HepG2 (cell line): ENCODE measurements around the gene EVI5. TPM values are rescaled to one million over a fixed set of nuclear protein-coding genes. Genes with fewer than 3 reads are reported as not detected.

Source experiments
- ATAC-seq: fragments of 200-7000 bp; cut with Tn5 transposase; 3 replicates; pipeline ENCODE4 v1.9.1; 2020; ENCODE audit warnings: mild to moderate bottlenecking, moderate library complexity
- BruUV-seq: library from RNA; stranded (reverse); fragments of 400-500 nt; replicated peaks from 2 replicates; lab custom pipeline; 2021; lab: Mats Ljungman, UMichigan
- CTCF ChIA-PET: fragments of 300-600 bp; formaldehyde crosslinking; extraction: SDS; loops from one replicate; lab custom pipeline; 2021; ENCODE audit warnings: low total read pairs, inconsistent platforms, low intra/inter-chr PET ratio; lab: Yijun Ruan, JAX
- POLR2A ChIA-PET: fragments of 350-600 bp; sonication (Branson Sonifier 250); formaldehyde crosslinking; loops from one replicate; lab custom pipeline; 2020; ENCODE audit warnings: antibody characterized with exemption, inconsistent platforms; lab: Yijun Ruan, JAX
- DNase-seq: peaks from one replicate; pipeline ENCODE4 v3.0.0-alpha.2; 2015; ENCODE audit warnings: low spot score
- FAIRE-seq: peaks from 3 replicates; lab custom pipeline; 2011; peaks lifted over from hg19 to GRCh38; lab: Jason Lieb, UNC
- H2AFZ ChIP-seq: one replicate; pipeline ENCODE4 v1.6.1; 2011; ENCODE audit warnings: low read length, inconsistent platforms
- H3K27ac ChIP-seq: fragments of 300-600 bp; 3 replicates; pipeline ENCODE4 v1.8.0; 2011; ENCODE audit warnings: mixed run types, mild to moderate bottlenecking, mixed read lengths, low read length, inconsistent platforms; ENCODE audit not compliant: insufficient read depth; ENCODE audit errors: extremely low read length
- H3K27me3 ChIP-seq, 2 experiments: fragments of 200-600 bp in 1 of 2; 2 replicates in 1 of 2; 3 replicates in 1 of 2; pipeline versions ENCODE4 v1.6.0 to v1.8.0; 2011; ENCODE audit warnings: low read length in 2 of 2, mild to moderate bottlenecking in 2 of 2, moderate library complexity in 2 of 2, inconsistent platforms in 1 of 2; ENCODE audit not compliant: insufficient read depth in 2 of 2, control insufficient read depth in 1 of 2
- H3K36me3 ChIP-seq, 2 experiments: fragments of 200-600 bp in 1 of 2; replicated peaks in 1 of 2; 2 replicates in 1 of 2; 3 replicates in 1 of 2; pipeline versions ENCODE4 v1.5.1 to v1.8.0; 2011; ENCODE audit warnings: low read length in 2 of 2, inconsistent platforms in 1 of 2; ENCODE audit not compliant: insufficient read depth in 2 of 2, control insufficient read depth in 1 of 2
- H3K4me1 ChIP-seq: 2 replicates; pipeline ENCODE4 v1.5.1; 2012; ENCODE audit warnings: low read length, inconsistent platforms; ENCODE audit not compliant: insufficient read depth
- H3K4me2 ChIP-seq: 2 replicates; pipeline ENCODE4 v1.6.0; 2011; ENCODE audit warnings: low read depth, low read length, inconsistent platforms
- H3K4me3 ChIP-seq, 3 experiments: fragments of 200-600 bp in 1 of 3; sonication (generic), shearing (Covaris generic) in 1 of 3; replicated peaks in 1 of 3; 2 replicates each; pipeline ENCODE4 v1.5.1; 2011 to 2016; ENCODE audit warnings: low read length in 3 of 3, inconsistent platforms in 2 of 3, low read depth in 2 of 3, mild to moderate bottlenecking in 2 of 3, control low read depth in 1 of 3, mixed read lengths in 1 of 3; ENCODE audit not compliant: insufficient read depth in 1 of 3
- H3K79me2 ChIP-seq: one replicate; pipeline ENCODE4 v1.6.1; 2011; ENCODE audit warnings: low read length, inconsistent platforms; ENCODE audit not compliant: insufficient read depth
- H3K9ac ChIP-seq: 2 replicates; pipeline ENCODE4 v1.6.0; 2011; ENCODE audit warnings: mild to moderate bottlenecking, low read depth, low read length, inconsistent platforms; ENCODE audit not compliant: insufficient read depth
- H3K9me3 ChIP-seq: 2 replicates; pipeline ENCODE4 v1.5.1; 2012; ENCODE audit warnings: mild to moderate bottlenecking, low read length
- H4K20me1 ChIP-seq: 2 replicates; pipeline ENCODE4 v1.6.0; 2011; ENCODE audit warnings: inconsistent platforms, mild to moderate bottlenecking, low read length, moderate library complexity; ENCODE audit not compliant: insufficient read depth
- AKAP8 ChIP-seq: sonication (generic); formaldehyde crosslinking; IDR thresholded peaks from 2 replicates; pipeline ENCODE4 v1.5.1; 2020; ENCODE audit warnings: mild to moderate bottlenecking, missing genetic modification reagents
- DPF2 ChIP-seq: sonication (generic); formaldehyde crosslinking; IDR thresholded peaks from 2 replicates; pipeline ENCODE4 v1.4.0; 2020; ENCODE audit warnings: mild to moderate bottlenecking, low read depth, missing genetic modification reagents, borderline replicate concordance
- HES4 ChIP-seq: sonication (generic); formaldehyde crosslinking; IDR thresholded peaks from 2 replicates; pipeline ENCODE4 v1.9.0; 2021; ENCODE audit warnings: mild to moderate bottlenecking, missing genetic modification reagents, borderline replicate concordance
- KDM6A ChIP-seq: IDR thresholded peaks from 2 replicates; pipeline ENCODE4 v1.6.1; 2016; ENCODE audit warnings: low read depth
- MAZ ChIP-seq, 2 experiments: sonication (generic) in 1 of 2; formaldehyde crosslinking in 1 of 2; IDR thresholded peaks; 2 replicates each; pipeline versions ENCODE4 v1.5.0 to v1.6.1; 2012 to 2020; ENCODE audit warnings: low read depth in 2 of 2, mild to moderate bottlenecking in 2 of 2, borderline replicate concordance in 1 of 2, improper control_type of control experiment in 1 of 2, low read length in 1 of 2, missing genetic modification reagents in 1 of 2, moderate library complexity in 1 of 2
- RBFOX2 ChIP-seq: fragments of 200-400 bp; formaldehyde crosslinking; IDR thresholded peaks from 2 replicates; pipeline ENCODE4 v1.6.1; 2017; ENCODE audit warnings: low read depth, mild to moderate bottlenecking, low read length
- ZNF143 ChIP-seq: sonication (generic); formaldehyde crosslinking; IDR thresholded peaks from 2 replicates; pipeline ENCODE4 v1.4.0; 2020; ENCODE audit warnings: missing genetic modification reagents
- ZNF251 ChIP-seq: sonication (generic); formaldehyde crosslinking; IDR thresholded peaks from 2 replicates; pipeline ENCODE4 v1.9.0; 2021; ENCODE audit warnings: mild to moderate bottlenecking, missing genetic modification reagents
- ZNF615 ChIP-seq: sonication (generic); formaldehyde crosslinking; IDR thresholded peaks from 2 replicates; pipeline ENCODE4 v1.5.0; 2020; ENCODE audit warnings: mild to moderate bottlenecking, missing genetic modification reagents, borderline replicate concordance
- WGBS: methylation state at CpG from one replicate; pipeline ENCODE4 v1.1.6; 2017; ENCODE audit warnings: low lambda C conversion rate; 5-methylcytosine and 5-hydroxymethylcytosine counted together
- in situ Hi-C: cut with HindIII; loops from 2 replicates; pipeline ENCODE4 v1.10.0; 2017; ENCODE audit warnings: low pct_unique_long_range_greater_than_20kb; ENCODE audit not compliant: extremely low pct_ligation_motif_present
- intact Hi-C: fragments of 100-400 bp; cut with micrococcal nuclease; formaldehyde crosslinking; loops from one replicate; pipeline ENCODE4 v1.10.0; 2022; ENCODE audit not compliant: unreplicated experiment
- polyA plus RNA-seq, 8 experiments: library from polyadenylated mRNA; depleted of rRNA in 3 of 8; stranded (reverse) in 7 of 8; unstranded in 1 of 8; fragments of >200 nt; fragmentation: Illumina TruSeq in 4 of 8; extraction: Trizol in 4 of 8; gene quantifications; 2 replicates each; pipeline versions ENCODE4 v1.2.1 to v1.2.3, GENCODE V29; 2011 to 2016; ENCODE audit warnings: low read depth in 4 of 8, missing spikeins in 1 of 8, mixed read lengths in 1 of 8; ENCODE audit not compliant: insufficient read depth in 1 of 8
- total RNA-seq, 5 experiments: library from RNA; depleted of rRNA; stranded (reverse); fragments of >200 nt; fragmentation: Illumina TruSeq; extraction: Trizol; gene quantifications; 2 replicates each; pipeline ENCODE4 v1.2.3, GENCODE V29; 2016; ENCODE audit warnings: low read depth in 1 of 5
- TF ChIP-seq, protein P1 (sequence below): sonication (generic); formaldehyde crosslinking; IDR thresholded peaks from 2 replicates; pipeline ENCODE4 v1.5.0; 2020; ENCODE audit warnings: mild to moderate bottlenecking, missing genetic modification reagents
- TF ChIP-seq, protein P2 (sequence below): sonication (generic); formaldehyde crosslinking; IDR thresholded peaks from 2 replicates; pipeline ENCODE4 v1.5.0; 2020; ENCODE audit warnings: mild to moderate bottlenecking, missing genetic modification reagents

The EVI5 gene
- total and polyA plus RNA-seq, 2 of the 13 experiments (the other 11 are each of a cell fraction or from before 2014, with no cell fraction given), result 4.0 to 12.6 TPM

DNA sequence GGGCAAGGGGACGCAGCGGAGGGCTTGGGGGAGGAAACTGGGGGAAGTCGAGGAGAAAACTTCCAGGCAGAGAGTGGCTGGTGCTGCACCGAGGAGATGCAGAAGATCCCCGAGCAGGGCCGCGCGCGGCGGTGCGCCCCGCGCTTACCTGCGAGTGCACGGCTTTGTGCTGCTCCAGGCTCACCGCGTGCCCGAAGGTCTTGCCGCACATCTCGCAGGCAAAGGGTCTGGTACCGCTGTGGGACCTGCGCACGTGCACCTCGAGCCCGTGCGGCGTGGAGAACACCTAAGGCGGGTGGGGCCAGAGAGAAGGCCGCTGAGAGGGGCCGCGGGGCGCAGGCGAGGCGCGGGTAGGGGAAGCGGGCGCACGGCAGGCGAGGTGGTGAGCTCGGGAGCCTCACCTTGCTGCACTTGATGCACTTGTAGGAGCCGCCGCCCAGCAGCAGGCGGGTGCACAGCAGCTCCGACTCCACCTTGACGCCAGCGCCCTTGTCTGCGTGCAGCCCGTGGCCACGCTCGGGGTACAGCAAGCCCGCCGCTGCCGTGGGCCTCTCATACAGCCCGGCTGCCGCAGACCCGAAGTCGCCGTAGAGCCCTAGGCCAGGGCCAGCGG is 304.6 kb downstream of the EVI5 start:
- 98% methylated on average over 51 of the region's 59 CpGs for WGBS
- H3K9me3 ChIP-seq, result no peaks in the 10 kb centered on the region
- ATAC-seq (no peak), DNase-seq (no peak), FAIRE-seq (no peak)
- H3K4me1 ChIP-seq, result peaks cover 14% of the 10 kb centered on the region
- BruUV-seq, result no TSS peak
- H3K4me2 ChIP-seq, result no peak overlapping the region
- H4K20me1 ChIP-seq, result no peaks in the 10 kb centered on the region
- TF ChIP-seq DPF2 (CRISPR knock-in tag) (no peak), RBFOX2 (peak; percentile 69)
- H2AFZ ChIP-seq, result no peak overlapping the region
- no peak overlapping the region for H3K27ac ChIP-seq
- POLR2A ChIA-PET, result no interaction called here
- CTCF ChIA-PET, result no interaction called here
- in situ Hi-C loops, result loop anchor here (5.0 kb wide), 1 partner anchor 117 kb away; no protein-coding TSS in a partner anchor
- intact Hi-C loops, result no loop called here
- H3K27me3 ChIP-seq, result no peaks in the 10 kb centered on the region; a peak in 1 of 5 replicates
- H3K4me3 ChIP-seq, result no peak overlapping the region
- H3K36me3 ChIP-seq, result peaks cover 2 to 19% of the 10 kb centered on the region in 2 experiments; a peak in 4 of 5 replicates
- H3K9ac ChIP-seq, result no peak overlapping the region
- H3K79me2 ChIP-seq, result no peaks in the 10 kb centered on the region

DNA sequence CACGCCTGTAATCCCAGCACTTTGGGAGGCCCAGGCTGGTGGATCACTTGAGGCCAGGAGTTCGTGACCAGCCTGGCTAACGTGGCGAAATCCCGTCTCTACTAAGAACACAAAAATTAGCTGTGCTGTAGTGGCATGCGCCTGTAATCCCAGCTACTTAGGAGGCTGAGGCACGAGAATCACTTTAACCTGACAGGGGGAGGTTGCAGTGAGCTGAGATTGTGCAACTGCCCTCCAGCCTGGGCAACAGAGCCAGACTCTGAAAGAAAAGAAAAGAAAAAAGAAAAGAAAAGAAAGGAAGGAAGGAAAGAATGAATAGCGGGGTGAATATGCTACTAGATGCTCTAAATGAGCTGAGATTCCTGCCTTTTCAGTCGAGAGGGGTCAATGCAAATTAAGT is 305.3 kb downstream of the EVI5 start:
- ChIA-PET CTCF (no interaction called here), POLR2A (no interaction called here)
- intact Hi-C loops, result no loop called here
- FAIRE-seq, result no peak
- Histone ChIP-seq H3K9ac (no peak overlapping the region), H3K4me1 (peaks cover 11% of the 10 kb centered on the region), H3K4me3 (no peak overlapping the region), H3K79me2 (no peaks in the 10 kb centered on the region), H3K36me3 (peaks cover 2 to 23% of the 10 kb centered on the region in 2 experiments), H3K4me2 (no peak overlapping the region), H3K27ac (no peak overlapping the region), H2AFZ (no peak overlapping the region), H4K20me1 (no peaks in the 10 kb centered on the region), H3K27me3 (no peaks in the 10 kb centered on the region), H3K9me3 (no peaks in the 10 kb centered on the region)
- TF ChIP-seq, protein P1, sequence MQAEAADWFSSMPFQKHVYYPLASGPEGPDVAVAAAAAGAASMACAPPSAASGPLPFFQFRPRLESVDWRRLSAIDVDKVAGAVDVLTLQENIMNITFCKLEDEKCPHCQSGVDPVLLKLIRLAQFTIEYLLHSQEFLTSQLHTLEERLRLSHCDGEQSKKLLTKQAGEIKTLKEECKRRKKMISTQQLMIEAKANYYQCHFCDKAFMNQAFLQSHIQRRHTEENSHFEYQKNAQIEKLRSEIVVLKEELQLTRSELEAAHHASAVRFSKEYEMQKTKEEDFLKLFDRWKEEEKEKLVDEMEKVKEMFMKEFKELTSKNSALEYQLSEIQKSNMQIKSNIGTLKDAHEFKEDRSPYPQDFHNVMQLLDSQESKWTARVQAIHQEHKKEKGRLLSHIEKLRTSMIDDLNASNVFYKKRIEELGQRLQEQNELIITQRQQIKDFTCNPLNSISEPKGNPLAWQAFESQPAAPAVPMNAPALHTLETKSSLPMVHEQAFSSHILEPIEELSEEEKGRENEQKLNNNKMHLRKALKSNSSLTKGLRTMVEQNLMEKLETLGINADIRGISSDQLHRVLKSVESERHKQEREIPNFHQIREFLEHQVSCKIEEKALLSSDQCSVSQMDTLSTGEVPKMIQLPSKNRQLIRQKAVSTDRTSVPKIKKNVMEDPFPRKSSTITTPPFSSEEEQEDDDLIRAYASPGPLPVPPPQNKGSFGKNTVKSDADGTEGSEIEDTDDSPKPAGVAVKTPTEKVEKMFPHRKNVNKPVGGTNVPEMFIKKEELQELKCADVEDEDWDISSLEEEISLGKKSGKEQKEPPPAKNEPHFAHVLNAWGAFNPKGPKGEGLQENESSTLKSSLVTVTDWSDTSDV (CRISPR knock-in tag), result no peak
- no peak for TF ChIP-seq ZNF143
- TF ChIP-seq, protein P2, sequence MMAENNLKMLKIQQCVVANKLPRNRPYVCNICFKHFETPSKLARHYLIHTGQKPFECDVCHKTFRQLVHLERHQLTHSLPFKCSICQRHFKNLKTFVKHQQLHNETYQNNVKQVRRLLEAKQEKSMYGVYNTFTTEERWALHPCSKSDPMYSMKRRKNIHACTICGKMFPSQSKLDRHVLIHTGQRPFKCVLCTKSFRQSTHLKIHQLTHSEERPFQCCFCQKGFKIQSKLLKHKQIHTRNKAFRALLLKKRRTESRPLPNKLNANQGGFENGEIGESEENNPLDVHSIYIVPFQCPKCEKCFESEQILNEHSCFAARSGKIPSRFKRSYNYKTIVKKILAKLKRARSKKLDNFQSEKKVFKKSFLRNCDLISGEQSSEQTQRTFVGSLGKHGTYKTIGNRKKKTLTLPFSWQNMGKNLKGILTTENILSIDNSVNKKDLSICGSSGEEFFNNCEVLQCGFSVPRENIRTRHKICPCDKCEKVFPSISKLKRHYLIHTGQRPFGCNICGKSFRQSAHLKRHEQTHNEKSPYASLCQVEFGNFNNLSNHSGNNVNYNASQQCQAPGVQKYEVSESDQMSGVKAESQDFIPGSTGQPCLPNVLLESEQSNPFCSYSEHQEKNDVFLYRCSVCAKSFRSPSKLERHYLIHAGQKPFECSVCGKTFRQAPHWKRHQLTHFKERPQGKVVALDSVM (CRISPR knock-in tag), result no peak
- no peak for TF ChIP-seq ZNF251 (CRISPR knock-in tag)
- TF ChIP-seq MAZ (IDR thresholded peaks at IDR 0.05; ENCODE audit: borderline replicate concordance, low read depth, low read length), result no peak
- no peak for TF ChIP-seq MAZ (CRISPR knock-in tag; IDR thresholded peaks at IDR 0.05; ENCODE audit: low read depth)
- TF ChIP-seq AKAP8, result no peak
- TF ChIP-seq ZNF615 (CRISPR knock-in tag), result no peak
- no peak for TF ChIP-seq DPF2 (CRISPR knock-in tag)
- no peak for TF ChIP-seq HES4
- TF ChIP-seq KDM6A (CRISPR knock-in tag), result no peak
- BruUV-seq, result no TSS peak
- in situ Hi-C loops, result no loop called here
- WGBS, result 93% methylated on average over 9 of the region's 9 CpGs
- ATAC-seq, result no peak
- no peak for DNase-seq
